GM12878 (cell line): ENCODE data around the gene TAF13. TPM values are rescaled to one million over a fixed set of nuclear protein-coding genes. Genes with fewer than 3 reads are reported as not detected.

Source experiments
- CBX5 ChIP-seq: sonication (generic); IDR thresholded peaks from 2 replicates; pipeline ENCODE4 v1.6.1; 2016; ENCODE audit warnings: low read depth, moderate library complexity, mild to moderate bottlenecking, inconsistent platforms
- CHD2 ChIP-seq: IDR thresholded peaks from 2 replicates; pipeline ENCODE4 v1.6.1; 2011; ENCODE audit warnings: low read depth, low read length, improper control_type of control experiment, borderline replicate concordance
- CREB1 ChIP-seq: IDR thresholded peaks from 2 replicates; pipeline ENCODE4 v1.6.1; 2012; ENCODE audit warnings: low read depth, mild to moderate bottlenecking, inconsistent platforms
- CUX1 ChIP-seq: IDR thresholded peaks from 2 replicates; pipeline ENCODE4 v1.6.1; 2012; ENCODE audit warnings: improper control_type of control experiment, low read depth, low read length; ENCODE audit not compliant: insufficient replicate concordance
- DPF2 ChIP-seq: fragments of 450-650 bp; IDR thresholded peaks from 2 replicates; pipeline ENCODE4 v1.6.1; 2017; ENCODE audit warnings: mild to moderate bottlenecking
- ELK1 ChIP-seq: IDR thresholded peaks from 2 replicates; pipeline ENCODE4 v1.6.1; 2012; ENCODE audit warnings: low read depth, low read length, improper control_type of control experiment
- EP300 ChIP-seq, 2 experiments: fragments of 150-350 bp in 1 of 2; IDR thresholded peaks; 2 replicates each; pipeline ENCODE4 v1.6.1; 2011 to 2012; ENCODE audit warnings: low read depth in 2 of 2, low read length in 2 of 2, borderline replicate concordance in 1 of 2, improper control_type of control experiment in 1 of 2, inconsistent platforms in 1 of 2; ENCODE audit not compliant: control insufficient read depth in 1 of 2
- ETV6 ChIP-seq, 2 experiments: fragments of 450-650 bp in 1 of 2; IDR thresholded peaks in 1 of 2; conservative IDR thresholded peaks in 1 of 2; 2 replicates each; pipeline ENCODE4 v1.6.1; 2014; ENCODE audit warnings: antibody characterized with exemption in 1 of 2, borderline replicate concordance in 1 of 2, low read depth in 1 of 2, mild to moderate bottlenecking in 1 of 2, moderate library complexity in 1 of 2
- HSF1 ChIP-seq: fragments of 150-350 bp; IDR thresholded peaks from 2 replicates; pipeline ENCODE4 v1.6.1; 2014; ENCODE audit warnings: mild to moderate bottlenecking, low read depth, low read length
- IRF3 ChIP-seq: fragments of 450-650 bp; IDR thresholded peaks from 2 replicates; pipeline ENCODE4 v1.6.1; 2014; ENCODE audit warnings: mild to moderate bottlenecking
- JUND ChIP-seq: IDR thresholded peaks from 2 replicates; pipeline ENCODE4 v1.6.1; 2012; ENCODE audit warnings: low read depth, mild to moderate bottlenecking, low read length, improper control_type of control experiment, moderate library complexity
- KAT2A ChIP-seq: conservative IDR thresholded peaks from 2 replicates; pipeline ENCODE4 v1.6.1; 2011; ENCODE audit warnings: low read depth, low read length; ENCODE audit not compliant: control insufficient read depth
- MYC ChIP-seq: IDR thresholded peaks from 2 replicates; pipeline ENCODE4 v1.6.1; 2011; ENCODE audit warnings: mild to moderate bottlenecking, low read length, moderate library complexity, inconsistent platforms; ENCODE audit not compliant: insufficient read depth, insufficient replicate concordance, insufficient read length, severe bottlenecking
- NFXL1 ChIP-seq: fragments of 450-650 bp; IDR thresholded peaks from 2 replicates; pipeline ENCODE4 v1.6.1; 2017; ENCODE audit warnings: antibody characterized with exemption, mild to moderate bottlenecking, borderline replicate concordance
- POU2F2 ChIP-seq: IDR thresholded peaks from 3 replicates; pipeline ENCODE4 v1.6.1; 2011; ENCODE audit warnings: low read depth, mild to moderate bottlenecking, low read length, borderline replicate concordance
- RELB ChIP-seq: fragments of 450-650 bp; IDR thresholded peaks from 2 replicates; pipeline ENCODE4 v1.6.1; 2017; ENCODE audit warnings: low read depth, mild to moderate bottlenecking, moderate library complexity
- STAT1 ChIP-seq: fragments of 450-650 bp; conservative IDR thresholded peaks from 2 replicates; pipeline ENCODE4 v1.6.1; 2014; ENCODE audit warnings: antibody characterized with exemption, mild to moderate bottlenecking
- polyA plus RNA-seq, 11 experiments: library from polyadenylated mRNA; depleted of rRNA in 4 of 11; unstranded in 6 of 11; stranded (reverse) in 5 of 11; fragments of >200 nt; fragmentation: Nextera tagmentation in 4 of 11; fragmentation: Illumina TruSeq in 1 of 11; extraction: Ambion mirVana in 4 of 11; extraction: Trizol in 1 of 11; gene quantifications; 1 replicate in 1 of 11; 2 replicates in 10 of 11; pipeline versions ENCODE4 v1.2.1 to v1.2.3, GENCODE V29; 2011 to 2016; ENCODE audit warnings: inconsistent platforms in 2 of 11, missing spikeins in 2 of 11, low read depth in 1 of 11
- total RNA-seq, 4 experiments: library from RNA; depleted of rRNA in 3 of 4; stranded (reverse); fragments of >200 nt in 3 of 4; fragmentation: Illumina TruSeq in 1 of 4; extraction: Trizol in 1 of 4; gene quantifications; 2 replicates each; pipeline versions ENCODE4 v1.2.1 to v1.2.3, GENCODE V29; 2013 to 2021

The TAF13 gene
- total and polyA plus RNA-seq, 10 of the 15 experiments (the other 5 are each of a cell fraction or from before 2014, with no cell fraction given), result 8.1 to 30.6 (median 18.0) TPM

GRCh38 chr1:109041621-109042468, 34.0 kb downstream of the TAF13 start, which contains the start of gene WDR47 (continued):
- TF ChIP-seq CUX1 (no peak), EP300 (IDR thresholded peaks at IDR 0.05; ENCODE audit: borderline replicate concordance in 1 of 2, control insufficient read depth in 1 of 2, low read depth in 2 of 2, low read length in 2 of 2) (no peak), IRF3 (no peak), DPF2 (peak; percentile 69), MYC (no peak), RELB (peak; percentile 46; the same call in 1 of the 2 replicates), ELK1 (no peak), JUND (no peak), CREB1 (peak; percentile 67; the same call in 1 of the 2 replicates), NFXL1 (no peak), CBX5 (0 out of 2 replicates have a peak, but pooled peaks have one; percentile 49), HSF1 (no peak), ETV6 (conservative IDR thresholded peaks at IDR 0.05 in 1 of 2, IDR thresholded peaks at IDR 0.05 in 1 of 2; ENCODE audit: borderline replicate concordance in 1 of 2, low read depth in 1 of 2) (no peak), POU2F2 (peak; percentile 79; the same call in 2 of the 3 replicates), STAT1 (peak; percentile 82; the same call in 1 of the 2 replicates), CHD2 (no peak), KAT2A (no peak)
